Progenitor cell of endocrine pancreas (in vitro differentiated cells): ENCODE measurements around the gene NECTIN1. TPM values are rescaled to one million over a fixed set of nuclear protein-coding genes. Genes with fewer than 3 reads are reported as not detected.

Source experiments
- DNase-seq: peaks from one replicate; pipeline ENCODE4 v3.0.0; 2021; ENCODE audit warnings: low spot score; ENCODE audit not compliant: unreplicated experiment
- H3K27ac Mint-ChIP-seq: 2 replicates; pipeline ENCODE4 v1.8.0; 2021; ENCODE audit warnings: mild to moderate bottlenecking, moderate library complexity, mixed read lengths
- H3K27me3 Mint-ChIP-seq: 2 replicates; pipeline ENCODE4 v1.8.0; 2021; ENCODE audit warnings: mixed read lengths
- H3K36me3 Mint-ChIP-seq: 2 replicates; pipeline ENCODE4 v1.8.0; 2022; ENCODE audit warnings: mixed read lengths; ENCODE audit not compliant: insufficient read depth
- H3K4me1 Mint-ChIP-seq: 2 replicates; pipeline ENCODE4 v1.8.0; 2021; ENCODE audit warnings: low read depth, mixed read lengths
- H3K4me3 Mint-ChIP-seq: 2 replicates; pipeline ENCODE4 v1.8.0; 2021; ENCODE audit warnings: low read depth, mild to moderate bottlenecking, moderate library complexity, mixed read lengths
- H3K9me3 Mint-ChIP-seq: 2 replicates; pipeline ENCODE4 v1.8.0; 2021; ENCODE audit warnings: low read depth, mixed read lengths
- CTCF ChIP-seq: fragments of 200-600 bp; sonication (generic); IDR thresholded peaks from one replicate; pipeline ENCODE4 v1.5.0; 2021; ENCODE audit warnings: antibody characterized with exemption, mild to moderate bottlenecking; ENCODE audit not compliant: unreplicated experiment
- total RNA-seq: library from RNA; stranded (reverse); gene quantifications from 2 replicates; pipeline ENCODE4 v1.2.1, GENCODE V29; 2021

Gene NECTIN1
- total RNA-seq, 1 donor from 2014 or later, result 42.1 TPM

- Mint-ChIP-seq H3K27me3 (no peaks in the 10 kb centered on the region), H3K36me3 (peaks cover 10% of the 10 kb centered on the region), H3K4me3 (no peak overlapping the region), H3K9me3 (no peaks in the 10 kb centered on the region), H3K27ac (no peak overlapping the region), H3K4me1 (no peaks in the 10 kb centered on the region)
- no peak for TF ChIP-seq CTCF
- DNase-seq, result no peak
These were observed 57.4 kb downstream of the NECTIN1 start for GRCh38 chr11:119671561-119672015.

- Mint-ChIP-seq H3K9me3 (no peaks in the 10 kb centered on the region), H3K4me1 (no peaks in the 10 kb centered on the region), H3K36me3 (peaks cover 9% of the 10 kb centered on the region), H3K27ac (no peak overlapping the region), H3K27me3 (no peaks in the 10 kb centered on the region), H3K4me3 (no peak overlapping the region)
- no peak for TF ChIP-seq CTCF
- no peak for DNase-seq
These were observed 57.9 kb downstream of the NECTIN1 start for GRCh38 chr11:119671051-119671450.

GRCh38 chr11:119669487-119669886 lies 59.5 kb downstream of the NECTIN1 start:
- Mint-ChIP-seq H3K4me3 (no peak overlapping the region), H3K27me3 (no peaks in the 10 kb centered on the region), H3K9me3 (no peaks in the 10 kb centered on the region), H3K27ac (no peak overlapping the region), H3K4me1 (no peaks in the 10 kb centered on the region), H3K36me3 (peaks cover 4% of the 10 kb centered on the region)
- no peak for TF ChIP-seq CTCF
- DNase-seq, result no peak

- no peak for TF ChIP-seq CTCF
- Mint-ChIP-seq H3K27me3 (no peaks in the 10 kb centered on the region), H3K36me3 (peaks cover 1% of the 10 kb centered on the region), H3K9me3 (no peaks in the 10 kb centered on the region), H3K4me1 (peaks cover 7% of the 10 kb centered on the region), H3K4me3 (no peak overlapping the region), H3K27ac (no peak overlapping the region)
- no peak for DNase-seq
These were observed 60.3 kb downstream of the NECTIN1 start for GRCh38 chr11:119668676-119669075.

- Mint-ChIP-seq H3K4me3 (no peak overlapping the region), H3K4me1 (peaks cover 12% of the 10 kb centered on the region), H3K27ac (no peak overlapping the region), H3K27me3 (no peaks in the 10 kb centered on the region), H3K36me3 (peaks cover 1% of the 10 kb centered on the region), H3K9me3 (no peaks in the 10 kb centered on the region)
- DNase-seq, result peak; percentile 83
- TF ChIP-seq CTCF, result peak; percentile 95
These were observed 62.4 kb downstream of the NECTIN1 start for GRCh38 chr11:119666463-119667131.
